ENCODE measurements around the gene EFCAB14. TPM values are rescaled to one million over a fixed set of nuclear protein-coding genes. Genes with fewer than 3 reads are reported as not detected.
"Not testable (repeated sequence)": the region's sequence is repeated elsewhere in the genome, so short reads cannot be mapped to it uniquely, and the experiment has no call there.

The EFCAB14 gene
- total and polyA plus RNA-seq, 4 experiments from 2014 or later = 87.0 to 117 (median 97.6) TPM

DNA sequence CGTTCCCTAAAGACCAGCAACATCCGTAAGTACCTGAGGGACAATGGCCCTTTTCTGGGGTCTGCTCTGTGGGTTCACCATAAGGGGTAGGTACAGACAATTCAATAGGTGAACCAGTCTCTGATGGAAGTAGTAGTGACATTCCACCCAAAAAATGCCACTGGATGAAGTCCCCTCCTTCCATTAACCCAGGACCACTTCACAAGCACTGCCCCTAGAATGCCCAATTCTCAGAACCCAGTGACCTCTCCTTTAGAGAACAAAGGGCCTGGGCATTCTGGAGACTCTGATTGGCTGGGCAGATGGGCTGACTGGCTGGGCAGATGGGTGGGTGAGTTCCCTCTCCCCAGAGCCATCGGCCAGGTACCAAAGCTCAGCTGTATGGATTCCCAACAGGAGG, 47.4 kb downstream of the EFCAB14 start, which contains the start of gene TEX38:
TSS of gene TEX38 (plus strand) at position 301 of the 400 bp plus-strand sequence. CDS start at position 382, 81 bp downstream.
- Histone ChIP-seq H3K4me1 (ENCODE audit: insufficient read depth, low read length) (peaks cover 28% of the 10 kb centered on the region), H3K27me3 (ENCODE audit: insufficient read depth, low read length) (no peaks in the 10 kb centered on the region), H3K27ac (ENCODE audit: low read depth, low read length) (no peak within 1 kb of the TSS), H3K4me3 (ENCODE audit: low read length in 2 of 2) (no peak within 1 kb of the TSS), H3K9me3 (ENCODE audit: control insufficient read depth in 1 of 2, low read length in 2 of 2) (no peaks in the 10 kb centered on the region), H3K36me3 (ENCODE audit: insufficient read depth, low read length) (no peaks in the 10 kb centered on the region)
- ChIA-PET CTCF (ENCODE audit: partially characterized antibody) (no interaction called here), POLR2A (ENCODE audit: partially characterized antibody) (interaction anchor here (0.6 kb wide), 1 partner anchor 245 kb away, joined by 3 read pairs; no protein-coding TSS in a partner anchor)
- intact Hi-C loops (cut with micrococcal nuclease) = no loop called here
- H3K9me3 Mint-ChIP-seq = no peaks in the 10 kb centered on the region
- peak within 1 kb of the TSS in 3 of 7 donors; percentile 46 to 76 (median 65) for H3K27ac Mint-ChIP-seq
- no peak for DNase-seq
- H3K4me3 Mint-ChIP-seq = no peak within 1 kb of the TSS
- no peaks in the 10 kb centered on the region for H3K27me3 Mint-ChIP-seq
- H3K36me3 Mint-ChIP-seq = peaks cover 3 to 22% of the 10 kb centered on the region in 2 donors
- peaks cover 23 to 31% (median 24%) of the 10 kb centered on the region in 4 donors for H3K4me1 Mint-ChIP-seq

DNA sequence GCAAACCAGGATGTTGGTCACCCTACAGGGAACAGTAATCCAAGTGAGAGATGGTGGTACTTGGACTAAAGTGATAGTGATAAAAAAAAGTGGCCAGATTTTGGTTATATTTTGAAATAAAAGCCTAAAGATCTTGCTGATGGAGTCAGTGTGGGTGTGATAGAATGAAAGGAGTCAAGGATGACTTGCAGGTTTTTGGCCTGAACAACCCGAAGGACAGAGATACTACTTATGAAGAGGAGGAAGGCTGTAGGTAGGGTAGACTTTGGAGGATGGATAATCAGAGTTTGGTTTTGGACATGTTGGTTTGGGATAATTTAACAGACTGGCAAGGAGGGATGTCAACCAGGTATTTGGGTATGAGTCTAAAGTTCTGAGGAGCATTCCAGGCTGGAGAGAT, 48.8 kb downstream of the EFCAB14 start:
- Mint-ChIP-seq H3K4me3 (no peak overlapping the region), H3K27ac (no peak overlapping the region), H3K27me3 (no peaks in the 10 kb centered on the region), H3K4me1 (peaks cover 12 to 24% (median 18%) of the 10 kb centered on the region in 4 donors), H3K9me3 (no peaks in the 10 kb centered on the region), H3K36me3 (peaks cover 2 to 17% of the 10 kb centered on the region in 2 donors)
- intact Hi-C loops (cut with micrococcal nuclease) = no loop called here
- H3K9me3 ChIP-seq (ENCODE audit: control insufficient read depth in 1 of 2, low read length in 2 of 2) = no peaks in the 10 kb centered on the region
- no peak for DNase-seq
- no peaks in the 10 kb centered on the region for H3K27me3 ChIP-seq (ENCODE audit: insufficient read depth, low read length)
- H3K36me3 ChIP-seq (ENCODE audit: insufficient read depth, low read length) = no peaks in the 10 kb centered on the region
- peaks cover 25% of the 10 kb centered on the region for H3K4me1 ChIP-seq (ENCODE audit: insufficient read depth, low read length)
- H3K27ac ChIP-seq (ENCODE audit: low read depth, low read length) = no peak overlapping the region
- ChIA-PET POLR2A (ENCODE audit: partially characterized antibody) (interaction anchor here (1.0 kb wide), 1 partner anchor 66 kb away, joined by 3 read pairs; the partner anchor contains the start of gene MKNK1), CTCF (ENCODE audit: partially characterized antibody) (no interaction called here)
- H3K4me3 ChIP-seq (ENCODE audit: low read length in 2 of 2) = no peak overlapping the region

DNA sequence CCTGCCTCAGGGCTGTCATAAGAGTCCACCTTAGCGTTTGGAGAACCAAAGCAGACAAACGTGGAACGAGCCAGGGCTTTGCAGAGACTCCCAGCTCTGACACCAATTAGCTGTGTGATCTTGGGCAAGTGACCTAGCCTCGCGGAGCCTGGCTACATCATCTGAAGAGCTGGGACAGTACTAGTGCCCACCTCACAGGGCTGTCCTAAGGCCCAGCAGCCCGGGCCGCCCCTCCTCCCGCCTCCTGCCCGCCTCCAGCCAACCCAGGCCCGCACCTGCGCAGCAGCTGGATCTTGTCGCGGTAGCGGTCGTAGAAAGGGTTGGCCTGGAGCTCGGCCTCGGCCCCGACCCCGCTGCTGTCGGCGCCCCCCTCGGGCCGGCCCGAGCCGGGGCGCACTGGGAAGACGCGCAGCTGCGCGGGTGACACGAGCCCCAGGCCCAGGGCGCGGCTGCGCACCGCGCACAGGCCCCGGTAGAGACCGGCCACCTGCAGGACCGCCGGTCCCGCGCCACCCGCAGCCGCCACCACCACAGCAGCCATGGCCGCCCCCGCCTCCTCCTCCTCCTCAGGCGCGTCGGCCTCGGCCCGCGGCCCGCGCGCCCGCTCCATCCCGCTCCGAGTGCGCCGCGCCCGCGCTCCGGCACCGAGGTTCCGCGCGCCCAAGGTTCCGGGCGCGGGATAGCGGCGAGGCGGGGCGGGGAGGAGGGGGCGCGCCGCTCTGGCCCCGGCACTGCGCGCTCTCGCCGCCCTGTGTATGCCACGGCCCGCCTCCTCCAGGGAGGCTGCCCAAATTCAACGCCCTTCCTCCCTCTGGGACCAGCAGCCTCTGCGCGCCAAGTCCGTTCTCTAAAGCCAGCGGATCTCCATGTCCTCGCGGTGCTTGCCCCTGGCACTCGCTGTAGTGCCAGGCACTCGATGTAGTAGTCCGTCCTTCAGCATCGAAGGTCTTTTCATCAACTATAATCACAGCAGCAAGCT, 50.8 kb downstream of the EFCAB14 start, which contains the start of gene ATPAF1:
TSS of gene ATPAF1 (minus strand) at position 583 of the 979 bp plus-strand sequence. CDS start at position 541, 42 bp downstream.
- Histone ChIP-seq H3K4me3 (ENCODE audit: low read length in 2 of 2) (peak within 1 kb of the TSS; percentile 44 to 66), H3K36me3 (ENCODE audit: insufficient read depth, low read length) (peaks cover 5% of the 10 kb centered on the region), H3K27ac (ENCODE audit: low read depth, low read length) (peak within 1 kb of the TSS; percentile 48), H3K27me3 (ENCODE audit: insufficient read depth, low read length) (no peaks in the 10 kb centered on the region), H3K4me1 (ENCODE audit: insufficient read depth, low read length) (peaks cover 23% of the 10 kb centered on the region), H3K9me3 (ENCODE audit: control insufficient read depth in 1 of 2, low read length in 2 of 2) (no peaks in the 10 kb centered on the region)
- H3K4me3 Mint-ChIP-seq = peak within 1 kb of the TSS in 7 of 8 donors; percentile 85 to 91 (median 88)
- H3K36me3 Mint-ChIP-seq = peaks cover 18 to 22% of the 10 kb centered on the region in 2 donors
- H3K4me1 Mint-ChIP-seq = peaks cover 15 to 26% (median 21%) of the 10 kb centered on the region in 4 donors
- peak within 1 kb of the TSS; percentile 48 to 85 (median 78) for H3K27ac Mint-ChIP-seq
- POLR2A ChIA-PET (ENCODE audit: partially characterized antibody) = interaction anchor here (0.8 to 3.2 kb wide), 11 partner anchors 9 to 135 kb away, joined by 3 to 31 read pairs (median 6); partner anchors contain the start of genes EFCAB14, MKNK1 and MOB3C
- peak; percentile 62 to 72 (median 68) for DNase-seq
- intact Hi-C loops (cut with micrococcal nuclease) = loop anchor here (1.0 kb wide), 2 partner anchors 51 to 64 kb away; partner anchors contain the start of genes EFCAB14 and MKNK1
- CTCF ChIA-PET (ENCODE audit: partially characterized antibody) = interaction anchor here (0.9 to 1.4 kb wide), 9 partner anchors 10 to 63 kb away, joined by 3 to 6 read pairs (median 4); no protein-coding TSS in a partner anchor
- no peaks in the 10 kb centered on the region for H3K9me3 Mint-ChIP-seq
- H3K27me3 Mint-ChIP-seq = no peaks in the 10 kb centered on the region

DNA sequence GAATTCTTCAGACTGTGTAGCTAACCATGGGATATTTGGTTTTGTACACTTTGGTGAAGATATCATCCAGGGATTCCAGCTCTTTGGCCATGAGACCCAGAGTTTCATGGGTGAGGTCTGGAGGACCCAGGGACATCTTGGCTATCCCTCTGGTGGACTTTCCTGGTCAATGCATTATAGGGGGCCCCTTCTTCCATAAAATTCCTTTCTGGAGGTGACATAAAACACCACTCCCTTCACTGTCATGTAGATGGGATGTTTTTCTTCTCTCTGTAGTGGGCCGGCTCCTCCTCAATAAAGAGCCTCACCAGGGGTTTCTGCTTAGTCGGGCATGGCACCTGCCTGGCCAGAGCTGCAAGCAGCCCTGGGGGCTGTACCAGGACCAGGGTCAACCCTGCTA, 52.9 kb downstream of the EFCAB14 start:
- POLR2A ChIA-PET (ENCODE audit: partially characterized antibody) = interaction anchor here (0.8 kb wide), 2 partner anchors 9 to 63 kb away, joined by 3 read pairs; no protein-coding TSS in a partner anchor

DNA sequence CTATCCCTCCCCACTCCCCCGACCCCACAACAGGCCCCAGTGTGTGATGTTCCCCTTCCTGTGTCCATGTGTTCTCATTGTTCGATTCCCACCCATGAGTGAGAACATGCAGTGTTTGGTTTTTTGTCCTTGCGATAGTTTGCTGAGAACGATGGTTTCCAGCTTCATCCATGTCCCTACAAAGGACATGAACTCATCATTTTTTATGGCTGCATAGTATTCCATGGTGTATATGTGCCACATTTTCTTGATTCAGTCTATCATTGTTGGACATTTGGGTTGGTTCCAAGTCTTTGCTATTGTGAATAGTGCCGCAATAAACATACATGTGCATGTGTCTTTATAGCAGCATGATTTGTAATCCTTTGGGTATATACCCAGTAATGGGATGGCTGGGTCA, 56.0 kb downstream of the EFCAB14 start:
- CTCF ChIA-PET (ENCODE audit: partially characterized antibody); H3K27me3 ChIP-seq (ENCODE audit: insufficient read depth, low read length); DNase-seq; H3K9me3 ChIP-seq (ENCODE audit: control insufficient read depth in 1 of 2, low read length in 2 of 2); H3K27me3 Mint-ChIP-seq; H3K4me3 ChIP-seq (ENCODE audit: low read length in 2 of 2); H3K27ac ChIP-seq (ENCODE audit: low read depth, low read length); POLR2A ChIA-PET (ENCODE audit: partially characterized antibody); H3K9me3 Mint-ChIP-seq; intact Hi-C loops (cut with micrococcal nuclease); H3K4me3 Mint-ChIP-seq; H3K27ac Mint-ChIP-seq: not testable (repeated sequence)
- Mint-ChIP-seq H3K36me3 (peaks cover 24 to 40% of the 10 kb centered on the region in 2 donors), H3K4me1 (peaks cover 18 to 36% (median 23%) of the 10 kb centered on the region in 4 donors)
- Histone ChIP-seq H3K36me3 (ENCODE audit: insufficient read depth, low read length) (peaks cover 15% of the 10 kb centered on the region), H3K4me1 (ENCODE audit: insufficient read depth, low read length) (peaks cover 23% of the 10 kb centered on the region)

More for the DNA sequence above, 52.9 kb downstream of the EFCAB14 start:
- Mint-ChIP-seq H3K4me3 (peak overlapping the region in 4 of 8 donors; percentile 17 to 90 (median 86)), H3K4me1 (peaks cover 15 to 26% (median 21%) of the 10 kb centered on the region in 4 donors), H3K27ac (peak overlapping the region in 3 of 7 donors; percentile 36 to 51 (median 48)), H3K36me3 (peaks cover 21 to 23% of the 10 kb centered on the region in 2 donors), H3K27me3 (no peaks in the 10 kb centered on the region), H3K9me3 (no peaks in the 10 kb centered on the region)
- Histone ChIP-seq H3K36me3 (ENCODE audit: insufficient read depth, low read length) (peaks cover 5% of the 10 kb centered on the region), H3K27ac (ENCODE audit: low read depth, low read length) (no peak overlapping the region), H3K4me3 (ENCODE audit: low read length in 2 of 2) (no peak overlapping the region), H3K27me3 (ENCODE audit: insufficient read depth, low read length) (no peaks in the 10 kb centered on the region), H3K4me1 (ENCODE audit: insufficient read depth, low read length) (peaks cover 23% of the 10 kb centered on the region), H3K9me3 (ENCODE audit: control insufficient read depth in 1 of 2, low read length in 2 of 2) (no peaks in the 10 kb centered on the region)
- CTCF ChIA-PET (ENCODE audit: partially characterized antibody) = no interaction called here
- no peak for DNase-seq
- intact Hi-C loops (cut with micrococcal nuclease) = no loop called here

DNA sequence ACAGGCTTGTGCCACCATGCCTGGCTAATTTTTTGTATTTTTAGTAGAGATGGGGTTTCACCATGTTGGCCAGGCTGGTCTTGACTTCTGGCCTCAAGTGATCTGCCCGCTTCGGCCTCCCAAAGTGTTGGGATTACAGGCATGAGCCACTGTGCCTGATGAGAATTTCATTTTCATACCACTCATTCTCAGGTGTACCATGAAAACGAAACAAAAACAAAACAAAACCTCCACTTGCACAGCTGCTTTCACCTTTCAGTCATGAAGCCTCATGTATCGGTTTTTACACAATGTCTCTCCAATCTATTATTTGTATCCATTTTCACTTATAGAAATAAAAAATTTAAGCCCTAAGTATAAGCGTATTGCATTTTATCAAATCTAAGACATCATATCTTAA, 58.8 kb downstream of the EFCAB14 start:
- H3K9me3 ChIP-seq (ENCODE audit: control insufficient read depth in 1 of 2, low read length in 2 of 2); DNase-seq; H3K27ac ChIP-seq (ENCODE audit: low read depth, low read length); H3K27me3 ChIP-seq (ENCODE audit: insufficient read depth, low read length); H3K9me3 Mint-ChIP-seq; intact Hi-C loops (cut with micrococcal nuclease); H3K27me3 Mint-ChIP-seq; H3K4me1 ChIP-seq (ENCODE audit: insufficient read depth, low read length); H3K4me3 ChIP-seq (ENCODE audit: low read length in 2 of 2): not testable (repeated sequence)
- Mint-ChIP-seq H3K27ac (peak overlapping the region in 1 of 7 donors; percentile 80), H3K4me1 (peaks cover 3 to 17% (median 7%) of the 10 kb centered on the region in 4 donors), H3K4me3 (peak overlapping the region in 2 of 8 donors; percentile 21 to 25), H3K36me3 (peaks cover 49 to 59% of the 10 kb centered on the region in 2 donors)
- CTCF ChIA-PET (ENCODE audit: partially characterized antibody) = interaction anchor here (1.5 kb wide), 1 partner anchor 11 kb away, joined by 3 read pairs; no protein-coding TSS in a partner anchor
- H3K36me3 ChIP-seq (ENCODE audit: insufficient read depth, low read length) = peaks cover 38% of the 10 kb centered on the region
- POLR2A ChIA-PET (ENCODE audit: partially characterized antibody) = interaction anchor here (0.7 kb wide), 1 partner anchor 26 kb away, joined by 3 read pairs; no protein-coding TSS in a partner anchor
